A673 (cell line): ENCODE data around the gene EIPR1. TPM values are rescaled to one million over a fixed set of nuclear protein-coding genes. Genes with fewer than 3 reads are reported as not detected.

ENCODE experiments used
- BruUV-seq: library from RNA; stranded (reverse); fragments of 400-500 nt; replicated peaks from 2 replicates; lab custom pipeline; 2021; lab: Mats Ljungman, UMichigan
- CTCF ChIA-PET: fragments of 300-600 bp; sonication (Branson Sonifier 250); formaldehyde crosslinking; loops from one replicate; lab custom pipeline; 2022; ENCODE audit warnings: antibody characterized with exemption; lab: Charles Lee
- POLR2A ChIA-PET: fragments of 300-600 bp; sonication (Branson Sonifier 250); formaldehyde crosslinking; loops from one replicate; lab custom pipeline; 2022; ENCODE audit warnings: antibody characterized with exemption; ENCODE audit not compliant: low non-redundant PET; lab: Charles Lee
- DNase-seq: peaks from one replicate; pipeline ENCODE4 v3.0.0-alpha.2; 2015; ENCODE audit warnings: low spot score
- H3K27ac ChIP-seq: fragments of 200-600 bp; sonication (generic); 2 replicates; pipeline ENCODE4 v1.5.1; 2016; ENCODE audit warnings: mixed run types, low read depth, mild to moderate bottlenecking, mixed read lengths, antibody characterized with exemption, low read length; ENCODE audit not compliant: poor library complexity, severe bottlenecking
- H3K27me3 ChIP-seq: fragments of 200-600 bp; sonication (generic); replicated peaks from 2 replicates; pipeline ENCODE4 v1.6.1; 2017; ENCODE audit warnings: mixed run types, low read depth, mild to moderate bottlenecking, mixed read lengths, antibody characterized with exemption, low read length; ENCODE audit not compliant: insufficient read depth, poor library complexity
- H3K36me3 ChIP-seq: fragments of 200-600 bp; sonication (generic); 2 replicates; pipeline ENCODE4 v1.6.1; 2016; ENCODE audit warnings: mixed run types, mild to moderate bottlenecking, mixed read lengths, antibody characterized with exemption, low read length; ENCODE audit not compliant: insufficient read depth, poor library complexity, severe bottlenecking
- H3K4me1 ChIP-seq: fragments of 200-600 bp; sonication (generic); 2 replicates; pipeline ENCODE4 v1.6.1; 2017; ENCODE audit warnings: mixed run types, mild to moderate bottlenecking, mixed read lengths, antibody characterized with exemption, low read length; ENCODE audit not compliant: insufficient read depth, poor library complexity, severe bottlenecking
- H3K4me3 ChIP-seq: fragments of 200-600 bp; sonication (generic); 2 replicates; pipeline ENCODE4 v1.5.1; 2016; ENCODE audit warnings: low read depth, mixed run types, mild to moderate bottlenecking, mixed read lengths, low read length; ENCODE audit not compliant: poor library complexity, severe bottlenecking
- H3K9me3 ChIP-seq: fragments of 200-600 bp; sonication (generic); 2 replicates; pipeline ENCODE4 v1.6.1; 2016; ENCODE audit warnings: mixed run types, low read depth, mild to moderate bottlenecking, mixed read lengths, antibody characterized with exemption, low read length; ENCODE audit not compliant: poor library complexity, severe bottlenecking
- CTCF ChIP-seq: fragments of 300-800, 200-600 bp; sonication (generic); conservative IDR thresholded peaks from 2 replicates; pipeline ENCODE4 v1.5.1; 2017; ENCODE audit warnings: low read depth, mild to moderate bottlenecking, antibody characterized with exemption, low read length, moderate library complexity, mixed read lengths
- EZH2 ChIP-seq: fragments of 200-600 bp; sonication (generic); IDR thresholded peaks from 2 replicates; pipeline ENCODE4 v1.6.1; 2017; ENCODE audit warnings: borderline replicate concordance, low read depth, mild to moderate bottlenecking, mixed read lengths, antibody characterized with exemption, low read length; ENCODE audit not compliant: poor library complexity, severe bottlenecking
- intact Hi-C: fragments of 100-400 bp; cut with micrococcal nuclease; formaldehyde crosslinking; loops from one replicate; pipeline ENCODE4 v1.10.0; 2022; ENCODE audit not compliant: unreplicated experiment
- total RNA-seq: library from RNA; stranded (reverse); gene quantifications from 2 replicates; pipeline ENCODE4 v1.2.3, GENCODE V29; 2021

The EIPR1 gene
- total RNA-seq, 1 experiment from 2014 or later: 37.0 TPM

- intact Hi-C loops: no loop called here
- Histone ChIP-seq H3K4me3 (no peak overlapping the region), H3K36me3 (no peaks in the 10 kb centered on the region), H3K9me3 (no peaks in the 10 kb centered on the region), H3K27ac (no peak overlapping the region), H3K4me1 (no peaks in the 10 kb centered on the region), H3K27me3 (no peaks in the 10 kb centered on the region)
- BruUV-seq: no TSS peak
- ChIA-PET CTCF (no interaction called here), POLR2A (no interaction called here)
- TF ChIP-seq CTCF (no peak), EZH2 (no peak)
- DNase-seq: no peak
These were observed 204.6 kb downstream of the EIPR1 start for GRCh38 chr2:3173031-3173430.

GRCh38 chr2:3172265-3172935 is 205.2 kb downstream of the EIPR1 start:
- Histone ChIP-seq H3K36me3 (no peaks in the 10 kb centered on the region), H3K9me3 (no peaks in the 10 kb centered on the region), H3K27me3 (no peaks in the 10 kb centered on the region), H3K4me3 (no peak overlapping the region), H3K27ac (no peak overlapping the region), H3K4me1 (no peaks in the 10 kb centered on the region)
- CTCF ChIA-PET: no interaction called here
- BruUV-seq: no TSS peak
- intact Hi-C loops: no loop called here
- POLR2A ChIA-PET: no interaction called here
- no peak for DNase-seq
- no peak for TF ChIP-seq CTCF
- no peak for TF ChIP-seq EZH2

GRCh38 chr2:3171564-3172264 is 205.9 kb downstream of the EIPR1 start:
- Histone ChIP-seq H3K27me3 (no peaks in the 10 kb centered on the region), H3K36me3 (no peaks in the 10 kb centered on the region), H3K27ac (no peak overlapping the region), H3K4me1 (no peaks in the 10 kb centered on the region), H3K4me3 (no peak overlapping the region), H3K9me3 (no peaks in the 10 kb centered on the region)
- intact Hi-C loops: no loop called here
- TF ChIP-seq CTCF (no peak), EZH2 (no peak)
- ChIA-PET CTCF (no interaction called here), POLR2A (no interaction called here)
- DNase-seq: no peak
- no TSS peak for BruUV-seq
